HEK293 (cell line): ENCODE results near the gene KCNMB4.

Experiments
- CTCF ChIA-PET: fragments of 350-600 bp; formaldehyde crosslinking; extraction: SDS; loops from one replicate; lab custom pipeline; 2021; ENCODE audit warnings: antibody characterized with exemption; lab: Yijun Ruan, JAX
- POLR2A ChIA-PET: fragments of 300-600 bp; formaldehyde crosslinking; extraction: SDS; loops from one replicate; lab custom pipeline; 2020; ENCODE audit warnings: antibody characterized with exemption, inconsistent platforms; lab: Yijun Ruan, JAX
- H3K27ac ChIP-seq: fragments of 200-500 bp; sonication (Bioruptor generic); 2 replicates; pipeline ENCODE4 v1.5.1; 2014; ENCODE audit warnings: low read depth, low read length, control low read depth, inconsistent platforms; ENCODE audit errors: extremely low read depth
- H3K36me3 ChIP-seq, 2 experiments: fragments of 200-500 bp in 1 of 2; sonication (Bioruptor generic) in 1 of 2; 1 replicate in 1 of 2; 2 replicates in 1 of 2; pipeline ENCODE4 v1.5.1; 2014 to 2017; ENCODE audit warnings: inconsistent platforms in 2 of 2, low read length in 2 of 2; ENCODE audit not compliant: control insufficient read depth in 2 of 2, insufficient read depth in 1 of 2
- H3K4me1 ChIP-seq: fragments of 200-500 bp; sonication (Bioruptor generic); 2 replicates; pipeline ENCODE4 v1.5.1; 2014; ENCODE audit warnings: mild to moderate bottlenecking, low read length, inconsistent platforms; ENCODE audit not compliant: control insufficient read depth, insufficient read depth
- H3K4me3 ChIP-seq: 2 replicates; pipeline ENCODE4 v1.5.1; 2011; ENCODE audit warnings: low read depth, mild to moderate bottlenecking, control low read depth, low read length, moderate library complexity
- H3K9me3 ChIP-seq: fragments of 200-500 bp; sonication (Bioruptor generic); 2 replicates; pipeline ENCODE4 v1.5.1; 2014; ENCODE audit warnings: low read depth, low read length, inconsistent platforms; ENCODE audit not compliant: control insufficient read depth, insufficient read depth
- ZBTB1 ChIP-seq: fragments of 450-650 bp; formaldehyde crosslinking; IDR thresholded peaks from 2 replicates; pipeline ENCODE4 v1.5.1; 2016; ENCODE audit warnings: missing biosample characterization, missing genetic modification characterization
- ZBTB11 ChIP-seq: fragments of 450-650 bp; formaldehyde crosslinking; conservative IDR thresholded peaks from 2 replicates; pipeline ENCODE4 v1.5.1; 2016; ENCODE audit warnings: low read depth, missing biosample characterization, missing genetic modification characterization
- ZFP69B ChIP-seq: fragments of 450-650 bp; formaldehyde crosslinking; IDR thresholded peaks from 2 replicates; pipeline ENCODE4 v1.5.1; 2016; ENCODE audit warnings: missing biosample characterization, missing genetic modification characterization
- ZNF174 ChIP-seq: fragments of 450-650 bp; formaldehyde crosslinking; IDR thresholded peaks from 2 replicates; pipeline ENCODE4 v1.5.0; 2017; ENCODE audit warnings: missing biosample characterization, mild to moderate bottlenecking, missing genetic modification characterization
- ZNF311 ChIP-seq: fragments of 450-650 bp; formaldehyde crosslinking; IDR thresholded peaks from 2 replicates; pipeline ENCODE4 v1.5.1; 2017; ENCODE audit warnings: missing biosample characterization, missing genetic modification characterization, borderline replicate concordance
- ZNF518A ChIP-seq: fragments of 450-650 bp; formaldehyde crosslinking; conservative IDR thresholded peaks from 2 replicates; pipeline ENCODE4 v1.5.1; 2016; ENCODE audit warnings: low read depth, missing biosample characterization, missing genetic modification characterization
- TF ChIP-seq, protein P1 (sequence below): fragments of 450-650 bp; formaldehyde crosslinking; IDR thresholded peaks from 2 replicates; pipeline ENCODE4 v1.5.1; 2017; ENCODE audit warnings: missing biosample characterization, missing genetic modification characterization
- TF ChIP-seq, protein P2 (sequence below): fragments of 450-650 bp; formaldehyde crosslinking; IDR thresholded peaks from 2 replicates; pipeline ENCODE4 v1.5.1; 2016; ENCODE audit warnings: missing biosample characterization, missing genetic modification characterization

The KCNMB4 gene

DNA sequence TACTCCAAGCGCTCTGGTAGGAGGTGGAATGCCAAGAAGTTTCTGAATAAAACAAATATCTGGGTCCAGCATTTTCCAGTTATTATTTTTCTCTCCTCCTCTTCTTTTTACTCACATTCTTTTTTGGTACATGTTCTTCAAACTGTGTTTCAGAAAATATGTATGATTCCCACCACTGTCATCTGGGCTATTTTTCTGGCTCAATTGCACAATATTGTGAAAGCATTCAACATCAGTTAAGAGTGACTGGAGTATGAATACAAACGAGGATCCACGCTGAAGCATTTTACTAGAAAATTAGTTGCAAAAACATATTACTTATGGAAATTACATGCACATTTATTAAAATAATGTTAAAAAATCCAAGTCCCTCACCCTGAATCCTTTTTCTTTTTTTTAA is 61.5 kb downstream of the KCNMB4 start:
- CTCF ChIA-PET = interaction anchor here (0.5 kb wide), 1 partner anchor 135 kb away, joined by 3 read pairs; no protein-coding TSS in a partner anchor
- Histone ChIP-seq H3K4me1 (no peaks in the 10 kb centered on the region), H3K4me3 (no peak overlapping the region), H3K9me3 (no peaks in the 10 kb centered on the region), H3K36me3 (no peaks in the 10 kb centered on the region; a peak in 1 of 3 replicates), H3K27ac (no peak overlapping the region)
- TF ChIP-seq ZFP69B (tag by site-specific recombination) (no peak), ZBTB11 (tag by site-specific recombination) (no peak), ZNF311 (tag by site-specific recombination) (no peak), ZNF518A (tag by site-specific recombination) (no peak), ZNF174 (no peak)
- POLR2A ChIA-PET = no interaction called here

DNA sequence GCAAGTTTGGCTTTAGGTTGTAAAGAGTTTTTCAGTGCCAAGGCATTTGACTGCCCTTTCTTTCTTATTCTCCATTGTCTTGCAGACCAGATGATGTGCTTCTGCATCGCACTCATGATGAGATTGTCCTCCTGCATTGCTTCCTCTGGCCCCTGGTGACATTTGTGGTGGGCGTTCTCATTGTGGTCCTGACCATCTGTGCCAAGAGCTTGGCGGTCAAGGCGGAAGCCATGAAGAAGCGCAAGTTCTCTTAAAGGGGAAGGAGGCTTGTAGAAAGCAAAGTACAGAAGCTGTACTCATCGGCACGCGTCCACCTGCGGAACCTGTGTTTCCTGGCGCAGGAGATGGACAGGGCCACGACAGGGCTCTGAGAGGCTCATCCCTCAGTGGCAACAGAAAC is 64.3 kb downstream of the KCNMB4 start:
- Histone ChIP-seq H3K9me3 (no peaks in the 10 kb centered on the region), H3K27ac (no peak overlapping the region), H3K4me1 (no peaks in the 10 kb centered on the region), H3K36me3 (no peaks in the 10 kb centered on the region; a peak in 1 of 3 replicates), H3K4me3 (no peak overlapping the region)
- ChIA-PET POLR2A (no interaction called here), CTCF (interaction anchor here (1.3 kb wide), 1 partner anchor 551 kb away, joined by 4 read pairs; no protein-coding TSS in a partner anchor)
- TF ChIP-seq, protein P1, sequence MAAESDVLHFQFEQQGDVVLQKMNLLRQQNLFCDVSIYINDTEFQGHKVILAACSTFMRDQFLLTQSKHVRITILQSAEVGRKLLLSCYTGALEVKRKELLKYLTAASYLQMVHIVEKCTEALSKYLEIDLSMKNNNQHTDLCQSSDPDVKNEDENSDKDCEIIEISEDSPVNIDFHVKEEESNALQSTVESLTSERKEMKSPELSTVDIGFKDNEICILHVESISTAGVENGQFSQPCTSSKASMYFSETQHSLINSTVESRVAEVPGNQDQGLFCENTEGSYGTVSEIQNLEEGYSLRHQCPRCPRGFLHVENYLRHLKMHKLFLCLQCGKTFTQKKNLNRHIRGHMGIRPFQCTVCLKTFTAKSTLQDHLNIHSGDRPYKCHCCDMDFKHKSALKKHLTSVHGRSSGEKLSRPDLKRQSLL (tag by site-specific recombination) = no peak
- no peak for TF ChIP-seq ZBTB1 (tag by site-specific recombination)
- TF ChIP-seq, protein P2, sequence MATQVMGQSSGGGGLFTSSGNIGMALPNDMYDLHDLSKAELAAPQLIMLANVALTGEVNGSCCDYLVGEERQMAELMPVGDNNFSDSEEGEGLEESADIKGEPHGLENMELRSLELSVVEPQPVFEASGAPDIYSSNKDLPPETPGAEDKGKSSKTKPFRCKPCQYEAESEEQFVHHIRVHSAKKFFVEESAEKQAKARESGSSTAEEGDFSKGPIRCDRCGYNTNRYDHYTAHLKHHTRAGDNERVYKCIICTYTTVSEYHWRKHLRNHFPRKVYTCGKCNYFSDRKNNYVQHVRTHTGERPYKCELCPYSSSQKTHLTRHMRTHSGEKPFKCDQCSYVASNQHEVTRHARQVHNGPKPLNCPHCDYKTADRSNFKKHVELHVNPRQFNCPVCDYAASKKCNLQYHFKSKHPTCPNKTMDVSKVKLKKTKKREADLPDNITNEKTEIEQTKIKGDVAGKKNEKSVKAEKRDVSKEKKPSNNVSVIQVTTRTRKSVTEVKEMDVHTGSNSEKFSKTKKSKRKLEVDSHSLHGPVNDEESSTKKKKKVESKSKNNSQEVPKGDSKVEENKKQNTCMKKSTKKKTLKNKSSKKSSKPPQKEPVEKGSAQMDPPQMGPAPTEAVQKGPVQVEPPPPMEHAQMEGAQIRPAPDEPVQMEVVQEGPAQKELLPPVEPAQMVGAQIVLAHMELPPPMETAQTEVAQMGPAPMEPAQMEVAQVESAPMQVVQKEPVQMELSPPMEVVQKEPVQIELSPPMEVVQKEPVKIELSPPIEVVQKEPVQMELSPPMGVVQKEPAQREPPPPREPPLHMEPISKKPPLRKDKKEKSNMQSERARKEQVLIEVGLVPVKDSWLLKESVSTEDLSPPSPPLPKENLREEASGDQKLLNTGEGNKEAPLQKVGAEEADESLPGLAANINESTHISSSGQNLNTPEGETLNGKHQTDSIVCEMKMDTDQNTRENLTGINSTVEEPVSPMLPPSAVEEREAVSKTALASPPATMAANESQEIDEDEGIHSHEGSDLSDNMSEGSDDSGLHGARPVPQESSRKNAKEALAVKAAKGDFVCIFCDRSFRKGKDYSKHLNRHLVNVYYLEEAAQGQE (tag by site-specific recombination) = no peak
